ENCODE data around the gene SHROOM4. TPM values are rescaled to one million over a fixed set of nuclear protein-coding genes. Genes with fewer than 3 reads are reported as not detected.

The SHROOM4 gene
- total RNA-seq, 1 donor from 2014 or later: not detected

GRCh38 chrX:50711907-50712306 lies 102.1 kb downstream of the SHROOM4 start:
- intact Hi-C loops (cut with micrococcal nuclease): no loop called here

DNA sequence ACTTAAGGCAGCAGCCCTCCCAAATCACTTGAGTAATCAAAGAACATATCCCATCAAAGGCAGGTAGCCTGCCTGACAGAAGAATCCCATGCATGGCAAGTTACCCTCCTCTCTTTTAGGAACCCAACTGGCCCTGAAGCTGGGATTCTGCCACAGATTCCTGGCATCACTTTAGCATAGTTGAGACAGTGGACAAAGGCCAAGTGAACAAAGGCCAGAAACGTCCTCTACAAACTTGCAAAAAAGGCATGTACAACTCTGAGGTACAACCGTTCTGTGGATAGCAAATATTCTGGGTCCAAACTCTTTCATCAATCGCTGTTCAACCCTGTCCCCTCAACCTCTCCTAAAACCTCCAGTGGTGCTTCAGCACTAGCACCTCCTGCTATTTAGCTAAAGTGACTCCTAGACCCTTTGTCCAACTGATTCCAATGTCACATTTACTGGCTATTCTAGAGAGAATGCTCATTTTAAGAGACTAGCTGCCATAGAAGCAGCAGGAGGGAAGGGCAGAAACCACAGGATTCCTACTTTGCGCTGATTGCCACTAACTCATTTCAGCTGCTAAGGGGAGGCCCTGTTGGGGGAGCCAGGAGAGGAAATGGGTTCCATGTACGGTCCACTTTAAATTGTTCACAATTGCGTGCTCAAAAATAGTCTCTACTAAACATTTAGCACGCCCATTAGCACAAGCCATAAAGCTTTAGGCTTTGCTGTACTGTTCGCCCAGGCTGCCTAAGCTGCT lies 105.9 kb downstream of the SHROOM4 start:
- intact Hi-C loops (cut with micrococcal nuclease): no loop called here

DNA sequence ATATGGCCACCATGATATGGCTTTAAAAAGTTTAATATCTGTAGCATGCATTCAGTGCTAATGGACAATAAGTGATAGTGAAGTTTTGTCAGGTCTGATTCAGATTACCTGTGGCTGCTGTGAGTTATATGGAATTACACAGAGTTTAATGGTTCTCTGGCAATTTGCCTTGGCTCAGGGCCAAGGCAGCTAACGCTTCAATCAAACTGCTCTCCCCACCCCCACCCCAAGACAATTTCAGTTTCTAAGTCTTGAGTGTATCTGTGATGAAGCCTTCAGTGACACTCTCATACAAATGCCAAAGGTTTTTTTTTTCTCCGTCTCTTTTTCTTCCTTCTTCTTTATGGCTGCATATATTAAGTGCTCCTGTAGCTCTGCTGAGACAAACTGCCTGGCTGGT lies 106.6 kb downstream of the SHROOM4 start:
- intact Hi-C loops (cut with micrococcal nuclease): no loop called here

- intact Hi-C loops (cut with micrococcal nuclease): no loop called here
Measured at GRCh38 chrX:50705042-50705441, 109.0 kb downstream of the SHROOM4 start.

DNA sequence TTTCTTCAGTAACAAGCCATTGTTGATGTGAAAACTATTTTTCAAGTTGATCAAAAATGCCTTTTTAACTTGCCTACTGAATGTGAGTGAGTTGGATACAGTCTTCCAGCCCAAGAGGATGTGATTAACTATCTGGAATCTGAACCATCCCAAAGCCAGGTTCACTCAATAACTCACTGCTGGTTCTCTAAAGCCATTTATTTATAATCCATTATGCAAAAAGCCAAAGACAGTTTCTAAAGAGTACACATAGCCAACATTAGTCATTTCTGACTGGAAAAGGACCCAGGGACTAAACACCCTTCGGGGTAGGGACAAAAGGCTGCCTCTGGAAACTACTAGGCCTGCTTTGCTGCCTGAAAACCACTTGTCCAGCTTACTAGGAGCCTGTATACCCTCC lies 109.6 kb downstream of the SHROOM4 start:
- intact Hi-C loops (cut with micrococcal nuclease): no loop called here

DNA sequence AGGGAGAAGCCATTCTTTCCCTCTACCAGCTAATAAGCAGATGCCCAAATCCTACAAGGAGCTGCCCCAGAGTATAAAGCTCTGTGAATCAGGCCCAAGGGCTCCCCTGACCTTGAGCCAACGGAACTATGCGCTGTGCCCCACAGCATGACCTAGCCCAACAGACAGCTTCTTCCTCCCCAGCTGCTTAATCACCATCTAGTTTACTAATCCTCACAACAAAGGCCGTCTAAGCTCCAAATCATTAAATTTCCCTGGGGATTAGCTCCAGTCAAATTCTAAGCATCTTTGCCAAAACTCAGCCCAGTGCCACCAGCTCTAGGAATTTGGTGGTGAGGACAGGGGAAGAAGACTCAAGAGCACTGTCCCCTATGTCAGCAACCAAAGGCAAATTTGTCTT lies 113.1 kb downstream of the SHROOM4 start:
- intact Hi-C loops (cut with micrococcal nuclease): no loop called here

DNA sequence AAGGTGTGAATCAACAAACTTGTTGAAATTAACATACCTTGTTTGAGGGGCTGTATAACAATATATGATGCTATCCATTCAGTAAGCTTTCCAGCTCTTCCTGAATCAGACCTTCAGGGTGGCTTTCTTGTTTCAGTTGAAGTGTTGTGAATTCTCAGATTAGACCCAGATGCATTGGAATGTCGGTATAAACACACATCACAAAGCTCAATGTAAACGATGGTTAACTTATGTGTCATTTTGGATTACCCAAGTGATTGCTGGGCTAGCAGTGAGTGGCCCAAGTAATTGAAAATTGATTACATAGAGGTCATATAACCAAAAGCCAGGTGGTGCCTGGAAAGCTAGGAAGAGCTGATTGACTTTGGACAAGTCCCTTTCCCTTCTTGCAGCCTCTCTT lies 115.0 kb downstream of the SHROOM4 start:
- intact Hi-C loops (cut with micrococcal nuclease): no loop called here

DNA sequence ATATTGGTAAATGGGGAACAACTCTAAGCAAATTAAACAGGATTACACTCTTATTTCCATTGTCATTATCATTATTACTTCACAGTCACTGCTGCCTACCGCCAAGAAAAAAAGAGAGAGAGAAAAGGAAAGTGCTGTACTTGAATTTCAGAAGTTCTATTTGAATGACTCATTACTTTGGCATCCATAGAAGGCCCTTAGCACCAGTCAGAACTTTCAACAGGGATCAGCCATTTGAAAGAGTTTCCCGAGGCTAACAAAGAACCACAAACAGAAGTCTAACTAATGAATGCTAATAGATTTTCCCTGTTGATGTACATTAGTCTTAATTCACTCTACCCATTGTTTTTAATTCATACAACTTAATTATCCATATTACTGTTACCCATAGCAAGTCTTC lies 116.3 kb downstream of the SHROOM4 start:
- intact Hi-C loops (cut with micrococcal nuclease): no loop called here

DNA sequence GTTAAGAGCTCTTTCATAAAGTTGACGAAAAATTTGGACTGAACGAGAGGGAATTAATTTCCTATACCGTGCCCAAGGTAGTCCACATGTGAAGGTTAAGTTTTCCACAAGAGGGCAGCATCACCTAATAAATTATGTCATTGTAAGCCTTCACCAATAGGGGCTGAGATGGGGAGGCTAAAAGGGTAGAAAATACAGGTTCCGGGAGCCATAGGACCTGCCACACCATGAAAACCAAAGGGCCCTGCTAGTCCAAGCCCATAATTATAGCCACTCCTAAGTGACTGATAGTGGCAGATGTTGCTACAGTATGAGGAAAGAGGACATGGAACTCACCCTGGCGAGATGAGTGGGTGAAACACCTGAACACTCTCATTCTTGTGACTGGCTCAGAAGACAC lies 122.2 kb downstream of the SHROOM4 start:
- intact Hi-C loops (cut with micrococcal nuclease): loop anchor here (1.0 to 2.0 kb wide), 4 partner anchors 211 to 769 kb away; no protein-coding TSS in a partner anchor

DNA sequence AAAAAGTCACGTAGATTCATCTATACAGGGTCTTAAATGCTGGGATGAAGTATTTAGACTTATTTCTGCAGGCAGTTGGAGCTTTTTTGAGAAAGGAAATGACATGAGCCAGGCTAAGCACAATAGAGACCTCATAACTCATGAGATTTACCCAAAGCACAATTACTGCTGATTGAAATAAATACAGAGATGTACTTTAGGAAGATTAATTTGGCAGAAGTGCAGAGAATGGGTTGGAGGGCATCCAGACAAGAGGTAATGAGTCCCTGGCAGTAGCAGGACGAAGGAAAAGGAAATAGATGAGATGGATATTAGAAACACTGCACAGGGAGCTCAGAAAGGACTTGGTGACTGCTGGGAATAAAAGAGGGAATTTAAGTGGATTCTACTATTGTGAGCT lies 129.1 kb downstream of the SHROOM4 start:
- intact Hi-C loops (cut with micrococcal nuclease): no loop called here

- intact Hi-C loops (cut with micrococcal nuclease): no loop called here
Measured at GRCh38 chrX:50680990-50681389, 133.0 kb downstream of the SHROOM4 start.

DNA sequence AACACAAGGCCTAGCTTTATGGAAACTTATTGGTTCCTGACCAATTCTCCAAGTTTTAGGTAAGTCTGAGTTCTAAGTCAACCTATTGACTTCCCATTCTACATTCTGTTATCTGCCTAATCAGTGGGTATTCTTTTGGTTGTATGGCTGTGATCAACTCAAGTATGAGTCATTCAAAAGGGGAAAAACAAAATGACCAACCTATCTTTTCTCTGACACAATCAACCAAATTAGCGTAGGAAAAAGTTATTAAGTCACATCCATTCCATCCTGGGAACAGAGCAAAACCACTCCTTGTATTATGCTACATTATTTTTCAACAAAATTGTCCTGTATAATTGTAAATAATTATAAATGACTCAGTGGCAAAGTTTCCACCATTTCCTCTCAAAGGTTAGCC lies 136.2 kb downstream of the SHROOM4 start:
- intact Hi-C loops (cut with micrococcal nuclease): no loop called here

DNA sequence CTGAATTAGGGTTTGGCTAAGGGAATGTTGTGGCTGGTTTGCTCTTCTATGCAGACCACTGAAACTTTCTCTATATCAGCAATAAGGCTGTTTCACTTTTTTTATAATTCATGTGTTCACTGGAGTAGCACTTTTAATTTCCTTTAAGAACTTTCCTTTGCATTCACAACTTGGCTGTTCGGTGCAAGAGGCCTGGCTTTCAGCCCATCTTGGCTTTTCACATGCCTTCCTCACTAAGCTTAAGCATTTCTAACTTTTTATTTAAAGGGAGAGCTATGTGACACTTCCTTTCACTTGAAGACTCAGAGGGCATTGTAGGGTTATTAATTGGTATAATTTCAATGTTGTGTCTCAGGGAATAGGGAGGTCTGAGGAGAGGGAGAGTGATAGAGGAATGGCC lies 142.3 kb downstream of the SHROOM4 start:
- intact Hi-C loops (cut with micrococcal nuclease): no loop called here

- intact Hi-C loops (cut with micrococcal nuclease): no loop called here
Measured at GRCh38 chrX:50668860-50669259, 145.1 kb downstream of the SHROOM4 start.

DNA sequence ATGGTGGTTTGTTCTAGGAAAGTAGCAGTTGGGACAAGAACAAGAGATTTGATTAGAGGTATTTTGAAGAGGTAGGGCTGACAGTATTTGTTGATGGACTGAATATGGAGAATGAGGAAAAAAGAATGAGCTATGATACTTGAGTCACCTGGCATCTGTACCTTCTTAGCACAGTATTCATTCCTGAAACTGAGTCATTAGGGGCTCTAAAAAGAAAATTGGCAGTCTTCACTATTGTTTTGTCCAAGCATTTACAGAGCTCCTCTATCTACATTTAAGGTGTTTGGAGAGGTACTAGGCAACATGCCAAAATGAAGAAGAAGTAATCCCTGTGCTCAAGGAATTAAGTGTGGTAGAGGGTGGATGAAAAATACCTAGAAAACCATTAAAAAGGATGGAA lies 165.8 kb downstream of the SHROOM4 start:
- intact Hi-C loops (cut with micrococcal nuclease): no loop called here

GRCh38 chrX:50644496-50644895 lies 169.5 kb downstream of the SHROOM4 start:
- intact Hi-C loops (cut with micrococcal nuclease): no loop called here

- intact Hi-C loops (cut with micrococcal nuclease): no loop called here
Measured at GRCh38 chrX:50643525-50644137, 170.4 kb downstream of the SHROOM4 start.

- intact Hi-C loops (cut with micrococcal nuclease): no loop called here
Measured at GRCh38 chrX:50638123-50638522, 175.9 kb downstream of the SHROOM4 start.

GRCh38 chrX:50635817-50636365 lies 178.1 kb downstream of the SHROOM4 start:
- intact Hi-C loops (cut with micrococcal nuclease): no loop called here

GRCh38 chrX:50635162-50635561 lies 178.8 kb downstream of the SHROOM4 start:
- intact Hi-C loops (cut with micrococcal nuclease): no loop called here

- intact Hi-C loops (cut with micrococcal nuclease): no loop called here
Measured at GRCh38 chrX:50629774-50630173, 184.2 kb downstream of the SHROOM4 start.

GRCh38 chrX:50627696-50628095 lies 186.3 kb downstream of the SHROOM4 start:
- intact Hi-C loops (cut with micrococcal nuclease): no loop called here

- intact Hi-C loops (cut with micrococcal nuclease): no loop called here
Measured at GRCh38 chrX:50626432-50626831, 187.6 kb downstream of the SHROOM4 start.

All from T-helper 1 cell treated with Interleukin-12 subunit alpha and Interleukin-12 subunit beta and Interleukin-4 antibody, amounts not matched to agents 30 ng/mL and 1 ng/mL, for 36 hours (primary cell).